Mucosa of rectum (tissue), 2 donors: ENCODE results near the gene UBE3C.

Source experiments
- H3K27ac ChIP-seq, 2 donors: one replicate each; pipeline ENCODE4 v1.7.0; 2013; ENCODE audit warnings: inconsistent platforms in 2 of 2, low read depth in 2 of 2, low read length in 2 of 2
- H3K27me3 ChIP-seq, 2 donors: one replicate each; pipeline ENCODE4 v1.7.0; 2013; ENCODE audit warnings: low read length in 2 of 2; ENCODE audit not compliant: control insufficient read depth in 2 of 2, insufficient read depth in 2 of 2
- H3K36me3 ChIP-seq, 2 donors: one replicate each; pipeline ENCODE4 v1.7.0; 2013; ENCODE audit warnings: low read length in 2 of 2; ENCODE audit not compliant: control insufficient read depth in 2 of 2, insufficient read depth in 2 of 2
- H3K4me1 ChIP-seq, 2 donors: one replicate each; pipeline ENCODE4 v1.7.0; 2013; ENCODE audit warnings: low read length in 2 of 2, mild to moderate bottlenecking in 1 of 2; ENCODE audit not compliant: control insufficient read depth in 2 of 2, insufficient read depth in 2 of 2
- H3K4me3 ChIP-seq, 2 donors: one replicate each; pipeline ENCODE4 v1.7.0; 2013; ENCODE audit warnings: low read length in 2 of 2
- H3K9ac ChIP-seq, 2 donors: one replicate each; pipeline ENCODE4 v1.7.0; 2013; ENCODE audit warnings: low read length in 2 of 2, low read depth in 1 of 2, mild to moderate bottlenecking in 1 of 2
- H3K9me3 ChIP-seq, 2 donors: one replicate each; pipeline ENCODE4 v1.7.0; 2013; ENCODE audit warnings: low read length in 2 of 2; ENCODE audit not compliant: control insufficient read depth in 2 of 2
- donor health status: healthy.
- donor health status: Normal muscosa, but diverticular disease.

The UBE3C gene

GRCh38 chr7:157194948-157195347 lies 56.2 kb downstream of the UBE3C start:
- Histone ChIP-seq H3K4me3 (no peak overlapping the region), H3K36me3 (peaks cover 34 to 42% of the 10 kb centered on the region in 2 donors), H3K9ac (no peak overlapping the region), H3K27me3 (no peaks in the 10 kb centered on the region), H3K4me1 (no peaks in the 10 kb centered on the region), H3K9me3 (no peaks in the 10 kb centered on the region), H3K27ac (no peak overlapping the region)

GRCh38 chr7:157195868-157196267 lies 57.1 kb downstream of the UBE3C start:
- no peak overlapping the region for H3K4me3 ChIP-seq
- no peak overlapping the region for H3K9ac ChIP-seq
- H3K9me3 ChIP-seq, result no peaks in the 10 kb centered on the region
- peaks cover 29 to 33% of the 10 kb centered on the region in 2 donors for H3K36me3 ChIP-seq
- no peaks in the 10 kb centered on the region for H3K27me3 ChIP-seq
- no peak overlapping the region for H3K27ac ChIP-seq
- H3K4me1 ChIP-seq, result no peaks in the 10 kb centered on the region

- H3K9ac ChIP-seq, result no peak overlapping the region
- H3K27me3 ChIP-seq, result no peaks in the 10 kb centered on the region
- no peaks in the 10 kb centered on the region for H3K4me1 ChIP-seq
- H3K9me3 ChIP-seq, result no peaks in the 10 kb centered on the region
- H3K4me3 ChIP-seq, result no peak overlapping the region
- H3K36me3 ChIP-seq, result peaks cover 31 to 32% of the 10 kb centered on the region in 2 donors
- no peak overlapping the region for H3K27ac ChIP-seq
These were observed 65.4 kb downstream of the UBE3C start for GRCh38 chr7:157204134-157204533.

- Histone ChIP-seq H3K4me1 (no peaks in the 10 kb centered on the region), H3K9ac (no peak overlapping the region), H3K9me3 (no peaks in the 10 kb centered on the region), H3K27me3 (no peaks in the 10 kb centered on the region), H3K36me3 (peaks cover 32 to 37% of the 10 kb centered on the region in 2 donors), H3K4me3 (no peak overlapping the region), H3K27ac (no peak overlapping the region)
These were observed 66.7 kb downstream of the UBE3C start for GRCh38 chr7:157205438-157205837.

- Histone ChIP-seq H3K27ac (no peak overlapping the region), H3K27me3 (no peaks in the 10 kb centered on the region), H3K9me3 (no peaks in the 10 kb centered on the region), H3K4me1 (no peaks in the 10 kb centered on the region), H3K4me3 (no peak overlapping the region), H3K36me3 (peaks cover 32 to 38% of the 10 kb centered on the region in 2 donors), H3K9ac (no peak overlapping the region)
These were observed 70.1 kb downstream of the UBE3C start for GRCh38 chr7:157208571-157209413.

GRCh38 chr7:157210682-157211081 lies 72.0 kb downstream of the UBE3C start:
- Histone ChIP-seq H3K27me3 (no peaks in the 10 kb centered on the region), H3K27ac (no peak overlapping the region), H3K4me1 (no peaks in the 10 kb centered on the region), H3K4me3 (no peak overlapping the region), H3K9me3 (no peaks in the 10 kb centered on the region), H3K9ac (no peak overlapping the region), H3K36me3 (peaks cover 29 to 32% of the 10 kb centered on the region in 2 donors)

- Histone ChIP-seq H3K36me3 (peaks cover 31 to 34% of the 10 kb centered on the region in 2 donors), H3K9ac (no peak overlapping the region), H3K9me3 (no peaks in the 10 kb centered on the region), H3K27ac (no peak overlapping the region), H3K27me3 (no peaks in the 10 kb centered on the region), H3K4me3 (no peak overlapping the region), H3K4me1 (no peaks in the 10 kb centered on the region)
These were observed 73.0 kb downstream of the UBE3C start for GRCh38 chr7:157211690-157212089.

GRCh38 chr7:157219154-157219553 lies 80.4 kb downstream of the UBE3C start:
- H3K27ac ChIP-seq, result no peak overlapping the region
- no peaks in the 10 kb centered on the region for H3K27me3 ChIP-seq
- H3K4me1 ChIP-seq, result no peaks in the 10 kb centered on the region
- no peaks in the 10 kb centered on the region for H3K9me3 ChIP-seq
- peaks cover 38 to 41% of the 10 kb centered on the region in 2 donors for H3K36me3 ChIP-seq
- H3K4me3 ChIP-seq, result no peak overlapping the region
- no peak overlapping the region for H3K9ac ChIP-seq

- H3K4me3 ChIP-seq, result no peak overlapping the region
- H3K27me3 ChIP-seq, result no peaks in the 10 kb centered on the region
- H3K36me3 ChIP-seq, result peaks cover 35 to 43% of the 10 kb centered on the region in 2 donors
- no peak overlapping the region for H3K27ac ChIP-seq
- no peaks in the 10 kb centered on the region for H3K9me3 ChIP-seq
- H3K4me1 ChIP-seq, result no peaks in the 10 kb centered on the region
- no peak overlapping the region for H3K9ac ChIP-seq
These were observed 82.3 kb downstream of the UBE3C start for GRCh38 chr7:157220916-157221569.

GRCh38 chr7:157222687-157223086 lies 84.0 kb downstream of the UBE3C start:
- Histone ChIP-seq H3K27me3 (no peaks in the 10 kb centered on the region), H3K4me1 (no peaks in the 10 kb centered on the region), H3K4me3 (no peak overlapping the region), H3K27ac (no peak overlapping the region), H3K36me3 (peaks cover 39 to 42% of the 10 kb centered on the region in 2 donors), H3K9me3 (no peaks in the 10 kb centered on the region), H3K9ac (no peak overlapping the region)
